ENCODE results near the gene NXF1.
"Not testable (repeated sequence)": the region's sequence is repeated elsewhere in the genome, so short reads cannot be mapped to it uniquely, and the experiment has no call there.

NXF1 gene

DNA sequence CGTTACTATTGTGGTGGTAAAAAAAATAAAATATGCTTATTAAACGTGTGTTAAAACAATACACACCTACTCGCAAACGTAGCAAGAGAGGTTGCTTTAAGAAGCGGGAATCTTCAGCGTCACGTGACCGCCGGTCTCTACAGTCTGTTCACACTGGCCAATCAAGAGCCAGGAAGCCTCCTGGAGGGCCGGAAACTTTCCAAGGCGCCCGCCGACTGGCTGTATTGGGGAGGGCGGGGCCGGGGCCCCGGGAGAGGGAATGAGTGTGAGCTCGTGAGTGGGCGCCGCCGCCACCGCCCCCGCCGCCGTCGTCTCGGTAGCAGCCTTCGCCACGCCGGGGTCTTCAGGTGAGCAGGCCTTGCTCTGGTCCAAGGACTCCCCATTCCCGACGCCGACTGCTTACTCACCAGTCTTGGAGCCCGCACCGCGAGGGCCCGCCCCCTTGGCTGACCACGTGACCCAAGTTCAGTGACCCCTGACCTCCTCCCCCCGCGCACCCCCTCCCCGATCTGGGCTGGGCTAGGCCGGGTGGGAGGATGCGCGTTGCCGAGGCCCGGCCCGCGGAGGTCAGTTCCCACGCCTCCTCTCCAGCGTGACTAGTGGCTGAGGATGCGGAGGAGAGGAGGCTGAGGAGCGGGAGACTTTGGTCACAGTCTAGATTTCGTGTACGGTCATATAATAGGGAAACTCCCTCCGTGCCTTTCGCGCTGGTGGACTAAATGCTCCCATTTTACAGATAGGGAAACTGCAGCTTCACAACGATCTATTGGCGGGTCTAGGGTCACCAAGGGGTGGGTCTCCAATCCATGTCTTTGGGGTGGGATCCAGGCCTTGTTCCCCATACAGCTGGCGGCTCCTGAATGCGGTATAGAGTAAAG lies 33.9 kb downstream of the NXF1 start, which contains the start of gene TAF6L:
TAF6L (plus strand) TSS at position 253 of the 878 bp plus-strand sequence. CDS start 4,388 bp downstream, outside the sequence.
- TF ChIP-seq EZH2phosphoT487 (IDR thresholded peaks at IDR 0.05; ENCODE audit: borderline replicate concordance), result no peak
- TF ChIP-seq, protein P1, sequence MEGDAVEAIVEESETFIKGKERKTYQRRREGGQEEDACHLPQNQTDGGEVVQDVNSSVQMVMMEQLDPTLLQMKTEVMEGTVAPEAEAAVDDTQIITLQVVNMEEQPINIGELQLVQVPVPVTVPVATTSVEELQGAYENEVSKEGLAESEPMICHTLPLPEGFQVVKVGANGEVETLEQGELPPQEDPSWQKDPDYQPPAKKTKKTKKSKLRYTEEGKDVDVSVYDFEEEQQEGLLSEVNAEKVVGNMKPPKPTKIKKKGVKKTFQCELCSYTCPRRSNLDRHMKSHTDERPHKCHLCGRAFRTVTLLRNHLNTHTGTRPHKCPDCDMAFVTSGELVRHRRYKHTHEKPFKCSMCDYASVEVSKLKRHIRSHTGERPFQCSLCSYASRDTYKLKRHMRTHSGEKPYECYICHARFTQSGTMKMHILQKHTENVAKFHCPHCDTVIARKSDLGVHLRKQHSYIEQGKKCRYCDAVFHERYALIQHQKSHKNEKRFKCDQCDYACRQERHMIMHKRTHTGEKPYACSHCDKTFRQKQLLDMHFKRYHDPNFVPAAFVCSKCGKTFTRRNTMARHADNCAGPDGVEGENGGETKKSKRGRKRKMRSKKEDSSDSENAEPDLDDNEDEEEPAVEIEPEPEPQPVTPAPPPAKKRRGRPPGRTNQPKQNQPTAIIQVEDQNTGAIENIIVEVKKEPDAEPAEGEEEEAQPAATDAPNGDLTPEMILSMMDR (conservative IDR thresholded peaks at IDR 0.05; ENCODE audit: low read length), result no peak

DNA sequence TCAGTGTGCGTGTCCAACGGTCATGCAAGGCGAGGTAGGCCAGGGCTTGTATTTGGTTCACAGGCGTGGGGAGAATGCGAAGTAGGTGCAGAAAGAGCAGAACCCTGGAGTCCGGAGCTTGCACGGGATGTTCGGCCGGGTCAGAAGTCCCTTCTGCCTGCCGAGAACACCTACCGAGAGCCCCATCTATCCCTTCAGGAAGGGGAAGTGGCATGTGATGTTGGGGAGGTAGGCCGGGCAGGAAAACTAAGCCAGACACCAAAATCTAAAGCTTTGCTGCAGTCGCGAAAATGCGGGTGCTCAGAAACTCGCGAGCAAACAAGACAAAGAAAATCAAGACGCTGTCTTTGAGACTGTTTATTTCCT lies 34.5 kb downstream of the NXF1 start:
- H3F3A ChIP-seq (ENCODE audit: low read depth), result 0 out of 2 replicates have a peak, but pooled peaks cover 6% of the 10 kb centered on the region

More for the DNA sequence above, 33.9 kb downstream of the NXF1 start, which contains the start of gene TAF6L:
- Histone ChIP-seq H3K9ac (ENCODE audit: low read depth, low read length, poor library complexity, severe bottlenecking) (peak within 1 kb of the TSS; percentile 84), H3K79me2 (ENCODE audit: insufficient read depth, low read length) (peaks cover 8% of the 10 kb centered on the region; the same call in 1 of the 2 replicates), H3K9me3 (ENCODE audit: insufficient read depth, low read depth, low read length) (no peaks in the 10 kb centered on the region), H3K36me3 (ENCODE audit: insufficient read depth, low read length) (peaks cover 6% of the 10 kb centered on the region; the same call in 1 of the 2 replicates), H3K27me3 (ENCODE audit: insufficient read depth, low read length, poor library complexity, severe bottlenecking) (no peaks in the 10 kb centered on the region), H3K4me2 (ENCODE audit: low read depth, low read length, poor library complexity, severe bottlenecking) (peak within 1 kb of the TSS; percentile 92), H3F3A (ENCODE audit: low read depth) (0 out of 2 replicates have a peak, but pooled peaks cover 6% of the 10 kb centered on the region), H4K20me1 (ENCODE audit: insufficient read depth, low read length, poor library complexity, severe bottlenecking) (no peaks in the 10 kb centered on the region), H3K9me2 (replicated peaks; ENCODE audit: low read depth, low read length) (no peaks in the 10 kb centered on the region), H3K4me1 (ENCODE audit: insufficient read depth, low read length, poor library complexity, severe bottlenecking) (peaks cover 7% of the 10 kb centered on the region), H3K4me3 (ENCODE audit: low read length, poor library complexity, severe bottlenecking) (peak within 1 kb of the TSS; percentile 75), H2AFZ (ENCODE audit: low read length) (peak within 1 kb of the TSS; percentile 95)

DNA sequence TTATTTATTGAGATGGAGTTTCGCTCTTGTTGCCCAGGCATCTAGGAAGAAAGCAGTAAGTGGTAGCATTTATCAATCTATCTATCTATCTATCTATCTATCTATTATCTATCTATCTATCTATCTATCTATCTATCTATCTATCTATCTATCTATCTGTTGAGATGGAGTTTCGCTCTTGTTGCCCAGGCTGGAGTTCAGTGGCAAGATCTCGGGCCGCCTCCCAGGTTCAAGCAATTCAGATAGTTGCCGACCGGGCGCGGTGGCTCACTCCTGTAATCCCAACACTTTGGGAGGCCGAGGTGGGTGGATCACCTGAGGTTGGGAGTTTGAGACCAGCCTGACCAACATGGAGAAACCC lies 44.4 kb downstream of the NXF1 start:
- Histone ChIP-seq H2AFZ (ENCODE audit: low read length) (peak overlapping the region; percentile 49; the same call in 1 of the 2 replicates), H3K4me2 (ENCODE audit: low read depth, low read length, poor library complexity, severe bottlenecking) (peak overlapping the region; percentile 99), H3K4me3 (ENCODE audit: low read length, poor library complexity, severe bottlenecking) (peak overlapping the region; percentile 90), H3K79me2 (ENCODE audit: insufficient read depth, low read length) (peaks cover 15% of the 10 kb centered on the region), H3K4me1 (ENCODE audit: insufficient read depth, low read length, poor library complexity, severe bottlenecking) (peaks cover 11% of the 10 kb centered on the region), H3K9ac (ENCODE audit: low read depth, low read length, poor library complexity, severe bottlenecking) (peak overlapping the region; percentile 85)
- not testable (repeated sequence) for H3K36me3 ChIP-seq (ENCODE audit: insufficient read depth, low read length); H3K9me3 ChIP-seq (ENCODE audit: insufficient read depth, low read depth, low read length); H4K20me1 ChIP-seq (ENCODE audit: insufficient read depth, low read length, poor library complexity, severe bottlenecking); H3F3A ChIP-seq (ENCODE audit: low read depth); H3K27me3 ChIP-seq (ENCODE audit: insufficient read depth, low read length, poor library complexity, severe bottlenecking); H3K9me2 ChIP-seq (replicated peaks; ENCODE audit: low read depth, low read length)

More for the DNA sequence above, 34.5 kb downstream of the NXF1 start:
- Histone ChIP-seq H3K9me2 (replicated peaks; ENCODE audit: low read depth, low read length) (no peaks in the 10 kb centered on the region), H3K36me3 (ENCODE audit: insufficient read depth, low read length) (peaks cover under 1% of the 10 kb centered on the region; the same call in 1 of the 2 replicates), H3K4me3 (ENCODE audit: low read length, poor library complexity, severe bottlenecking) (peak overlapping the region; percentile 75), H2AFZ (ENCODE audit: low read length) (peak overlapping the region; percentile 95), H3K4me1 (ENCODE audit: insufficient read depth, low read length, poor library complexity, severe bottlenecking) (peaks cover 7% of the 10 kb centered on the region), H4K20me1 (ENCODE audit: insufficient read depth, low read length, poor library complexity, severe bottlenecking) (no peaks in the 10 kb centered on the region), H3K9ac (ENCODE audit: low read depth, low read length, poor library complexity, severe bottlenecking) (peak overlapping the region; percentile 84), H3K4me2 (ENCODE audit: low read depth, low read length, poor library complexity, severe bottlenecking) (peak overlapping the region; percentile 92), H3K79me2 (ENCODE audit: insufficient read depth, low read length) (peaks cover 8% of the 10 kb centered on the region; the same call in 1 of the 2 replicates), H3K27me3 (ENCODE audit: insufficient read depth, low read length, poor library complexity, severe bottlenecking) (no peaks in the 10 kb centered on the region), H3K9me3 (ENCODE audit: insufficient read depth, low read depth, low read length) (no peaks in the 10 kb centered on the region)
- TF ChIP-seq, protein P1 (conservative IDR thresholded peaks at IDR 0.05; ENCODE audit: low read length), result no peak
- TF ChIP-seq EZH2phosphoT487 (IDR thresholded peaks at IDR 0.05; ENCODE audit: borderline replicate concordance), result no peak

Data from Loucy (cell line).